NOMO-1 treated with dmso at 0.1 percent for 144 hours (cell line): ENCODE data around the gene MYDGF.
"Not testable (repeated sequence)": the region's sequence is repeated elsewhere in the genome, so short reads cannot be mapped to it uniquely, and the experiment has no call there.

Experiments
- DNase-seq: peaks from one replicate; lab custom pipeline; 2025; ENCODE audit not compliant: unreplicated experiment; lab: John Stamatoyannopoulos, UW

MYDGF gene

DNA sequence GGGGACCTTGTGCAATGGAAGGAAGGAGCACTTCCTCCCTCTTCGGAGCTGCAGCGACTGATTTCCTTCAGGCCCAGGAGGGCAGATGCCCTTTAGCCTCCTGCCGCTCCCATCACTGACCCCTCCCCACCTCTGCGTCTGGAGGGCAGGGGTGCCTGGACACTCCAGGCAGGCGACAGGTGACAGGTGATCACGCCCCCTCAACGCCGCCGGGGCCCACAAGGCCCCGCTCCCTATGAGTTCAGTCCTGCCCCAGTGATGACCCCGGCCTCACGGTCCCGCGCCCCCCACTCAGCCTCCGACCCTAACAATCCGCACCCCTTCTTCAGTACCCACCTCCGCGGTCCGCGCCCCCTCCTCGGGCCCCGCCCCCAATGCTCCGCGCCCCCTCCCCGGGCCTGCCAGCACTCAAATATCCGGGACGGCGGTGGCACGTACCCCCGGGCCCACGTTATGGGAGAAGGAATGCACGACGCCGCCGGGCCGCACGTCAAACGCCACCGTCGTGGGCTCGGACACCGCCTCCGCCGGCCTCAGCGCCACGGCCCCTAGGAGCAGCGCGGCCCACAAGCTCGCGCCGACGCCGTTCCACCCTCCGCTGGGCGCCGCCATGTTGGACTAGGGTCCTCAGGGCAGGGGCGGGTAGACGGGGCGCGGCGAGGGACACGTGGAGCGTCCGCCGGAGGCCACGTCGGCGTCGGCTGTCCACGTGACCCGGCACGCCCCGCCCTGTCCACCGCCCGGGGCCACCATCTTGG lies at the start of gene MYDGF:
MYDGF (minus strand) TSS at position 620 of the 758 bp plus-strand sequence; CDS start at position 612, 8 bp downstream.
- DNase-seq, result peak; percentile 64

DNA sequence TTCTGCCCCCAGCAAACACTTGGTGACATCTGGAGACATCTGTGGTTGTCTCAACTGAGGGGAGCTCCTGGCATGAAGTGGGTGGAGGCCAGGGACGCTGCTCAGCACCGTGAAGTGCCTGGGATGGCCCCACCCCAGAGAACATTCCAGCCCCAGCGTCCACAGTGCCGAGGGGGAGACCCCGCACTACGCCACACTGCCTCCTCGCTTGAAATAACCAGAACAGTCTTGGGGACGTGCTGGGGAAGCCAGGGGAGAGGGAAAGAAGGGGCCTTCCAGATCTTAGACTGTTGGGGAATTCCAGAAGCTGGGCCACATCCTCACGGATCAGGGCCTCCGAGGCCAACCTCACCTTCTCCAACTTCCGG lies 49.3 kb upstream of the MYDGF start:
- no peak for DNase-seq

DNA sequence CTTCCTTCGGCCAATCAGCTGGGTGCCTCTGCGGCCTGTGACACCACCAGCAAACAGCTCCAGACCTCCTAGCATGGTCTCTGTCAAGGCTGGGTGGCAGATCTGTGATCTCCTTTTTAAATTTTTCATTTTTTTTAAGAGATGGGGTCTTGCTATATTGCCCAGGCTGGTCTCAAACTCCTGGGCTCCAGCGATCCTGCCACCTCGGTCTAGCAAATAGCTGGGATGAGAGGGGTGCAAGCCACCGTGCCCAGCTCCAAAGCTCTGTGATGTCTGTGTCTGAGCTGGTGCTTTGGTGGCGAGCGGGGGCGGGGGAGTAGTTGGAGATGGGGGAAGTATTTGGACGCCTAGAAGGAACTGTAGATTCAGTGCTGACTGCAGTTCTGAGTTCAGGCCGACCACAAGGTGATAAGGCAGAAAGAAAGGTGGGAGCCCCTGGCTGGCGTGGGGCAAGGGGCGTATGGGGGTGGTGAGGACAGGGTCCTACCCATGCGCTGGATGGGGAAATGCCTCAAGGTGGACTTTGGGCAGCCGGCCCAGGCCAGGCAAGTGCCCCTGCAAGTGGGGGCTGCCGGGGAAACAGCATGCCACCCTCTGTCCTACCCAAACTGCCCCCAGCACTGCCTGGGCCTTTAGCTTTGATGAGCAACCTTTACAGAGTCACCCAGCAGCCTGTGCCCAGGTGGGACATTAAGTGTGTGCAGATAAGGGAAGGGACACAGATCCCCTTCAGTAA lies 48.0 kb upstream of the MYDGF start:
- DNase-seq, result no peak

- no peak for DNase-seq
These were observed 47.2 kb upstream of the MYDGF start for GRCh38 chr19:4717191-4717965.

GRCh38 chr19:4715529-4716221 lies 45.5 kb upstream of the MYDGF start:
- no peak for DNase-seq

DNA sequence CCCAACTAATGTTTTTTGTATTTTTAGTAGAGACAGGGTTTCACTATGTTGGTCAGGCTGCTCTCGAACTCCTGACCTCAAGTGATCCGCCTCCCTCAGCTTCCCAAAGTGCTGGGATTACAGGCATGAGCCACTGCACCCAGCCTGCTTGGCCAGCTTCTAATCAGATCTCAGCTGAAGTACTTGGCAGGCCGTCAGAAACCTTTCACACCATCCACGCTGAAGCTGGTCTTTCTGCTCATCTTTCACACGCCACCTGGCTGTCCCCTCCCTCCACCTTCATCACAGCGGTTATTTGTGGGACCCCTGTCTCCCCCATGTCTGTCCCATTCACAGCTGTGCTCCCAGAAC lies 45.0 kb upstream of the MYDGF start:
- not testable (repeated sequence) for DNase-seq

GRCh38 chr19:4714016-4714415 lies 43.9 kb upstream of the MYDGF start:
- no peak for DNase-seq

GRCh38 chr19:4713384-4713951 lies 43.3 kb upstream of the MYDGF start:
- DNase-seq, result no peak

- DNase-seq, result no peak
These were observed 42.6 kb upstream of the MYDGF start for GRCh38 chr19:4712771-4713170.

DNA sequence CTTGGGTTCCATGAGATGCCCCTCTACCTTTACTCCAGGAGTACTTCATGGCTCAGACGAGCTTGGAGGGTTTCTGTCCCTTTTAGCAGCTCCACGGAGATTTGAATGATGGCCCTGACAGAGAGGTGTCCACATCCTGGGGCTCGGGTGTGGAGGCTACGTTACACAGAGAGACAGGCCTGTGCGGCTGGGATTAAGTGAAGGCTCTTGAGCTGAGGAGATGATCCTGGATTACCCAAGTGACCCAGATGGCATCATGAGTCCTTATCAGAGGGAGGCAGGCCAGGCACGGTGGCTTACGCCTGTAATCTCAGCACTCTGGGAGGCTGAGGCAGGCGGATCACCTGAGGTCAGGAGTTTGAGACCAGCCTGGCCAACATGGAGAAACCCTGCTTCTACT lies 41.1 kb upstream of the MYDGF start:
- no peak for DNase-seq

DNA sequence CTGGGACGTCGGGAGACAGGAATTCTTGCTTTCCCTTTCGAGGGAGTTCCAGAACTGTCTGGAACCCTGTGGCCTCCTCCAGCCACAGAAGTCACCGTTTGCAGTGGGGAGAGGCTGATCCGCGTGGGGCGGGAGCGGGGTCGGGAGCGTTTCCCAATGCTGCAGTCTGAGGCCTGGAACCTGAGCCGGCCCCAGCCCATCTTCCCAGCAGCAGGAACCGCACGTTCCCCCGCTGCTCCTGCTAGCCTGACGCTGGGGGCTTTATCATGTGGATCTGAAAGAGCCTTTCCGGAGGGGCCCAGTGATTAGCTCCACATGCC lies 40.1 kb upstream of the MYDGF start:
- DNase-seq, result no peak

- no peak for DNase-seq
These were observed 39.5 kb upstream of the MYDGF start for GRCh38 chr19:4709440-4710280.

GRCh38 chr19:4707956-4708650 lies 38.0 kb upstream of the MYDGF start:
- no peak for DNase-seq

DNA sequence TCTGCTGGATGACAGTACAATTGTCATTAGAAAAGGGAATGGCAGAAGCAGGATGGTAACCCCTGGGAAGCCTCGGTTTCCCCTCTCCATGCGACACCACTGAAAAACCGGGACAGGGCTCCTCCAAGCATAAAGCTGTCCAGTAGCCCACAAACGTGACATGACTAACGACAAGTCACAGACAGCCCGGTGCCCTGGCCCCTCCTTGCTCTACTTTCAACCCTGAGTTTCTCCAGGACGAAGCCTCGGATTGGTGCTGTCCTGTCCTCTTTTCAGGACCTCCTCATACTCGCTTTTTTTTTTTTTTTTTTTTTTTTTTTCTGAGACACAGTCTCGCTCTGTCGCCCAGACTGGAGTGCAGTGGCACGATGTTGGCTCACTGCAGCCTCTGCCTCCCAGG lies 37.2 kb upstream of the MYDGF start:
- DNase-seq, result no peak

DNA sequence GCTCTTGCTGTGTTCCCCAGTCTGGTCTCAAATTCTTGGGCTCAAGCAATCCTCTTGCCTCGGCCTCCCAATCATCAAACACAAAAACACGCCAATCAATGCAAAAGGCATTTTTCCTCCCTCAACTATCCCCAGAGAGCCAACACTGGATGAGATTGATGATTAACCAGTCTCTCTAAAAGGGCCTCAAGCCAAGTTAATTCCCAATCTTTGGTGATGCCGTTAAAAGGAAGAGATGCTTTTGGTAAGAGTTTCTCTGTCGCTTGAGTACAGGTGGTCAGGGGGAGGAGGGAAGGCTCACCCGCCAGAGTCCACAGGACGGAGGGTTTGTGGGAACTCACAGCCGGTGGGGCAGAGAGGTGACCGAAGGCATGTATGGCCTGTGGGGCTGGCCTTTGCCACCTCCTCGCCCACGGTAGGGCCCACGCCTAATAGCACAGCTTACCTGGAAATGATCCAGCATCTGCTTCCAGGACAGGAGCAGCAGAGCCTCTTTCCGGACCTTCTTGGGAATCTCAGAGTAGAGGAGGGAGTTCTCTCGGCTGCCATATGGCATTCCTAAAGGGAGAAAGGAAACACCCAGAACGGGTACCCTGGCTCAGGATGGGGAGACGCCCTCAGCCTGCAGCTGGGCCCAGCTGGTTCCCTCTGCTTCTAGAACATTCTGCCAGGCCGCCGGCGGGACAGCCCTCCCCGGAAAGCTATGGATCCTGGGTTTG lies 35.4 kb upstream of the MYDGF start:
- no peak for DNase-seq

- DNase-seq, result no peak
These were observed 34.2 kb upstream of the MYDGF start for GRCh38 chr19:4704317-4704673.

GRCh38 chr19:4703671-4704316 lies 33.7 kb upstream of the MYDGF start:
- DNase-seq, result no peak

DNA sequence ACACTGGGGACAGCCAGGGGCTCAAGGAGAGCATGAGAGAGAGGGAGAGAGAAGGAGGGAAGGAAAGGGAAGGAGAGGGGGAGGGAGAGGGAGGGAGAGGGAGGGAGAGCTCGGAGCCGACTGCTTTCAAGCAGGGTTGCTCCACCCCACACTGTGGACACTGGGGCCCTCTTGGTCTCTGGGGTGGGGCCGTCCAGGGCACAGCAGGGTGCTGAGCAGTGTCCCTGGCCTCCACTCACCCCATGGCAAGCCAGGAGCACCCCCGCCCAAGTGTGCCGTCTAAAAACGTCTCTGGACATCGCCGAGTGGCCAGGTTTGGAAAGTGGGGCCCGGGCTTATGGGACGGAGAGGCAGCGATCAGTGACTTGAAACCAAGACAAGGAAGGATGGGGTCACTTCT lies 32.6 kb upstream of the MYDGF start:
- no peak for DNase-seq

- DNase-seq, result no peak
These were observed 31.4 kb upstream of the MYDGF start for GRCh38 chr19:4701557-4701956.
